Cardiac fibroblast (primary cell): ENCODE data around the gene CD2.

ENCODE experiments used
- DNase-seq, 2 donors: peaks; one replicate each; pipeline versions ENCODE4 v3.0.0 to v3.0.0-alpha.2; 2010; ENCODE audit warnings: low read depth in 2 of 2
- H3K4me3 ChIP-seq, 2 donors: replicated peaks in 1 of 2; 1 replicate in 1 of 2; 2 replicates in 1 of 2; pipeline ENCODE4 v1.5.1; 2011; ENCODE audit warnings: low read depth in 2 of 2, low read length in 2 of 2, mild to moderate bottlenecking in 2 of 2, moderate library complexity in 1 of 2
- CTCF ChIP-seq: IDR thresholded peaks from one replicate; pipeline ENCODE4 v1.5.1; 2011; ENCODE audit warnings: low read depth, mild to moderate bottlenecking, low read length, inconsistent platforms

Gene CD2

DNA sequence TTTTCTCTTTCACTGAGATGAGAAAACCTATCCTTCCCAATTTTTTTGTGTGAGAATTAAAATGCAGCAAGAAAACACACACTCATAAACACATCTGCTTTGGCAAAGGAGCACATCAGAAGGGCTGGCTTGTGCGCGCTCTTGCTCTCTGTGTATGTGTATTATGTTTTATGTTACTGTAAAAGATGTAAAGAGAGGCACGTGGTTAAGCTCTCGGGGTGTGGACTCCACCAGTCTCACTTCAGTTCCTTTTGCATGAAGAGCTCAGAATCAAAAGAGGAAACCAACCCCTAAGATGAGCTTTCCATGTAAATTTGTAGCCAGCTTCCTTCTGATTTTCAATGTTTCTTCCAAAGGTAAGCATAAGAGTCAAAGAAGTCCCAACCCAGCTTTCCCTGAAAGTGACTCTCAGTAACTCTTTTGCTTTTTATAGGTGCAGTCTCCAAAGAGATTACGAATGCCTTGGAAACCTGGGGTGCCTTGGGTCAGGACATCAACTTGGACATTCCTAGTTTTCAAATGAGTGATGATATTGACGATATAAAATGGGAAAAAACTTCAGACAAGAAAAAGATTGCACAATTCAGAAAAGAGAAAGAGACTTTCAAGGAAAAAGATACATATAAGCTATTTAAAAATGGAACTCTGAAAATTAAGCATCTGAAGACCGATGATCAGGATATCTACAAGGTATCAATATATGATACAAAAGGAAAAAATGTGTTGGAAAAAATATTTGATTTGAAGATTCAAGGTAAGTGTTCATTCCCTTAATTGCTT lies at the start of gene CD2:
TSS of gene CD2 (plus strand) at position 233 of the 780 bp plus-strand sequence. CDS start at position 296, 63 bp downstream.
- DNase-seq, result no peak
- no peak for TF ChIP-seq CTCF
- H3K4me3 ChIP-seq, result no peak within 1 kb of the TSS

DNA sequence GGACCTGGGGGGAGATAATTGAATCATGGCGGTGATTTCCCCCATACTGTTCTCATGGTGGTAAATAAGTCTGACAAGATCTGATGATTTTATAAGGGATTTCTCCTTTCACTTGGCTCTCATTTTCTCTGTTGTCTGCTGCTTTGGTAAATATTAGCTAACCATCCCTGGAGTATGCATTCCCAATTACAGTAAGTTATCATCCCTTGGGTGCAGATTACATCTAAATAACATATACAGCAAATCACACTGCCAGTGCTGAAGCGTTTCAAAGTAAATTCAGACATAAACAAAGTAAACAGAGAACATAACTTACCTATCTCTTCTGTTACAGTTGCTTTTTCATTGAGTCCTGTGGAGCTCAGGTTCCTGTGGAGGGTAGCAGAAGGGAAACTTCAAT lies 48.1 kb upstream of the CD2 start:
- DNase-seq, result no peak
- H3K4me3 ChIP-seq, result no peak overlapping the region
- TF ChIP-seq CTCF, result no peak

- H3K4me3 ChIP-seq, result no peak overlapping the region
- no peak for DNase-seq
- no peak for TF ChIP-seq CTCF
Observed at GRCh38 chr1:116706841-116707240, 47.4 kb upstream of the CD2 start.

- no peak overlapping the region for H3K4me3 ChIP-seq
- no peak for TF ChIP-seq CTCF
- no peak for DNase-seq
Observed at GRCh38 chr1:116708255-116708900, 45.9 kb upstream of the CD2 start.

- no peak overlapping the region for H3K4me3 ChIP-seq
- no peak for TF ChIP-seq CTCF
- DNase-seq, result no peak
Observed at GRCh38 chr1:116709666-116710167, 44.5 kb upstream of the CD2 start.

DNA sequence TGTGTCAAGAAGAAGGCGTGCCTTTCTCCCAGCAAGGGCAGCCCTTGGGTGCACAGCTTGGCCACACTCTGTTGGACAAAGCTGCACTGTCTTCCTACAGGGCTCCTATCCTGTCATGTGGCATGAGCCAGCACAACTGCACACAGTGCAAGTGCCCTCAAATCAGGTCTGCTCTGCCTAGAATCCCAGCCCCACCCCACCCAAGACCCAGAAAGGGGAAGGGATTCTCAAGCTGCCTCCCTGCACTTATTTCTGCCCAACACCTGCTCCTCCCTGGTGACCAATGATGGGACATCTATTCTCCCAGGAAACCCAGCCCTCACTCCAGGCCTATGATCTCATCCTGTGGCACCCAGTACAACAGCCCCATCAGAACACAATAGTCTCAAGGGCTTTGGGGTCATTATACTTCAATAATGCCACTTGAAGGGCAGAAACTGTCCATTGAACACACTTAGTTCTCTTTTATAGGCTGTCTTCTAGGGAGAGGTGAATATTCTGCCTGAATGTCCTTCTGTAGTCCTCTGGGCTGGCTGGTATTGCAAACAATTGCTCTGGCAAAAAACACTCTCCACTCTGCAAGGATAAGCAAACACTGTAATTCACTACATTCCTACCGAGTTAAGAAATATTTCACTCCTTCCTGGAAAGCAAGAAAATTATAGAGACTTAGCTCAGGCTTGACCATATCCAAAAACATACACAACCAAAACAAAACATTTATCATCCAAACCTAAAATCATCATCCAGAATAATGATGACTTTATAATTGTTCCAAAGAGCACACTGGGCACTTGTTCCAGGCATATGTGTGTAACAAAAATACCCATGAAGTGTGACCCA lies 43.6 kb upstream of the CD2 start:
- TF ChIP-seq CTCF, result no peak
- no peak overlapping the region for H3K4me3 ChIP-seq
- DNase-seq, result no peak
